SH-SY5Y (cell line): ENCODE data around the gene FZD7.

Source experiments
- GATA2 ChIP-seq: IDR thresholded peaks from 2 replicates; pipeline ENCODE4 v1.6.1; 2011; ENCODE audit warnings: mild to moderate bottlenecking, low read depth, low read length
- GATA3 ChIP-seq: IDR thresholded peaks from 2 replicates; pipeline ENCODE4 v1.6.1; 2011; ENCODE audit warnings: low read depth, mild to moderate bottlenecking, low read length, moderate library complexity

DNA sequence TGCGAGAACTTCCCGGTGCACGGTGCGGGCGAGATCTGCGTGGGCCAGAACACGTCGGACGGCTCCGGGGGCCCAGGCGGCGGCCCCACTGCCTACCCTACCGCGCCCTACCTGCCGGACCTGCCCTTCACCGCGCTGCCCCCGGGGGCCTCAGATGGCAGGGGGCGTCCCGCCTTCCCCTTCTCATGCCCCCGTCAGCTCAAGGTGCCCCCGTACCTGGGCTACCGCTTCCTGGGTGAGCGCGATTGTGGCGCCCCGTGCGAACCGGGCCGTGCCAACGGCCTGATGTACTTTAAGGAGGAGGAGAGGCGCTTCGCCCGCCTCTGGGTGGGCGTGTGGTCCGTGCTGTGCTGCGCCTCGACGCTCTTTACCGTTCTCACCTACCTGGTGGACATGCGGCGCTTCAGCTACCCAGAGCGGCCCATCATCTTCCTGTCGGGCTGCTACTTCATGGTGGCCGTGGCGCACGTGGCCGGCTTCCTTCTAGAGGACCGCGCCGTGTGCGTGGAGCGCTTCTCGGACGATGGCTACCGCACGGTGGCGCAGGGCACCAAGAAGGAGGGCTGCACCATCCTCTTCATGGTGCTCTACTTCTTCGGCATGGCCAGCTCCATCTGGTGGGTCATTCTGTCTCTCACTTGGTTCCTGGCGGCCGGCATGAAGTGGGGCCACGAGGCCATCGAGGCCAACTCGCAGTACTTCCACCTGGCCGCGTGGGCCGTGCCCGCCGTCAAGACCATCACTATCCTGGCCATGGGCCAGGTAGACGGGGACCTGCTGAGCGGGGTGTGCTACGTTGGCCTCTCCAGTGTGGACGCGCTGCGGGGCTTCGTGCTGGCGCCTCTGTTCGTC lies 1.7 kb downstream of the FZD7 start:
- no peak for TF ChIP-seq GATA2
- no peak for TF ChIP-seq GATA3
